Tracheal epithelial cell (primary cell): ENCODE measurements around the gene RAMP2. TPM values are rescaled to one million over a fixed set of nuclear protein-coding genes. Genes with fewer than 3 reads are reported as not detected.

ENCODE experiments used
- total RNA-seq: library from RNA; depleted of rRNA; stranded (reverse); fragments of >200 nt; gene quantifications from 2 replicates; pipeline ENCODE4 v1.2.1, GENCODE V29; 2014

RAMP2 gene, protein sequence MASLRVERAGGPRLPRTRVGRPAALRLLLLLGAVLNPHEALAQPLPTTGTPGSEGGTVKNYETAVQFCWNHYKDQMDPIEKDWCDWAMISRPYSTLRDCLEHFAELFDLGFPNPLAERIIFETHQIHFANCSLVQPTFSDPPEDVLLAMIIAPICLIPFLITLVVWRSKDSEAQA
- total RNA-seq, result not detected in 2 replicates

DNA sequence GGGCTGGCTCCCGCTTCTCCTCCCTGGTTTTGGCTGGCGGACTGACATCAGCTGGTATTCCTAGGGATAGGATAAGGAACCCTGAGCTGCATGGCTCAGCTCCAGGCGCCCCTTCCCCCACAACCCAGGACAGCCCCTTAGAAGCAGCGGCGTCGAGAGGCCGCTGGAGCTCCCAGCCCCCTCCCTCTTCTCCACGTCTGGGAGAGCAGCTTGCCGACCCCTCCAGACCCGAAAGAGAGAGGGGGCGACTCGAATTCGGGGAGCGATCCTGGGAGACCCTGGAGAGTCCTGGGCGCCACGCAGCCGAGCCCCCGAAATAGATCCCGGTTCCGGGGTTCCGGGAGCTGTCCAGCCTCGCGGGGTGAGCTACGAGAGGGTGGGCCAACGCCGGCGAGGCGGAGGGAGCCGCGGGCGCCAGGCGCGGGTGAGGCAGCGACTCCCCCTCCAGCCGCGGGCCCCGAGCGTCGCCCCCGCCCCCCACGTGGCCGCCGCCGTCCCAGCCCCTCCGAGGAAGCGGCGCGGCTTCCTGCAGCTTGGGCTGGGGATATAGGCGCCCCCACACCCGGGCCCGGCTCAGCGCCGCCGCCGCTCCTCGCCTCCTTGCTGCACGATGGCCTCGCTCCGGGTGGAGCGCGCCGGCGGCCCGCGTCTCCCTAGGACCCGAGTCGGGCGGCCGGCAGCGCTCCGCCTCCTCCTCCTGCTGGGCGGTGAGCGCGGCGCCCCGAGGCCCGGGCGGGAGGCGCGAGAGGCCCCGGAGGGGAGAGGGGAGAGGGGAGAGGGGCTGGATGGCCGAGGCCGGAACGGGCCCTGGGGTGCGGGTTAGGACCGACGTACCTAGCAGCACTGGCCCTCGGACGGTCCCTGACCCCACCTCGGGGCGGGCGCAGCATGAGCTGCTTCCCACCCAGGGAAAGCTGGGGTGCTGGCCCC lies at the start of gene RAMP2:
RAMP2 (plus strand) TSS at position 576 of the 930 bp plus-strand sequence; CDS start at position 611, 35 bp downstream.

DNA sequence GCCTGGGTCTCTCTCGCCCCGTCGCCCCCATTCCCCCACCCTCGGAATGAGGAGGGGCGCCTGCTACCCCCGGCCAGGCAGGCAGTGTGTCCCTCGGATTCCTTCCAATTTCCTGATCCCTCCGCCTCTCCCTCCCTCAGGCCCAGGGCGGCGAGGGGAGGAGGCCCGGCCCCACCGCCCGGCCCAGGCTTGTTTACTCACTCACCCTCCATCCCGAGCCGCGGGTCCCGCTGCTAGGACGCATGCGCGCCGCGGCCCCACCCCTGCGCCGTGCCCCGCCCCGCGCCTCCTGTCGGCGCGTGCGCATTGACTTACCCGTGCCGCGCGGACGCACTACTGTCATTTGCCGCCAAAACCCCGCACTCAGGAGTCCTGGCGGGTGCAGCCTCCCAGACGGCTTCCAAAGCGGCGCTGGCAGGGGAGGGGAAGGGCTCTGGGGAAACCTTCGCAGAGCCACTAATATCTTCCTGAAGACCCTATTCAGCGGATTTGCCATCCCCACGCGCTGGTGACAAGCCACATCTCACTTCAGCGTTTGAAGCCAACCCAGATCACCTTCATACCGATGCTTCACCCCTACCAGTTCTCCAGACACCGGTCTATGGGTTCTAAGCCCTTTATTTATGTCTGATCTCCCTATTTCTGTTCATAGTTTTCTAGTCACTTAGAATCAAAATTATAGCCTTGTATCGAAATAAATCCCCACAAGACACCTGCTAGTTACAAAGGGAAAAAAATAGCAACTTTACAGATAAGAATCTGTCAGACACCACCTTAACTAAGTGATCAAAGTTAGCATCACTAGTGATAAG lies 16.0 kb upstream of the RAMP2 start, which contains the start of gene EZH1:
EZH1 (minus strand) TSS at position 235 of the 812 bp plus-strand sequence. CDS start 16,099 bp downstream, outside the sequence.

DNA sequence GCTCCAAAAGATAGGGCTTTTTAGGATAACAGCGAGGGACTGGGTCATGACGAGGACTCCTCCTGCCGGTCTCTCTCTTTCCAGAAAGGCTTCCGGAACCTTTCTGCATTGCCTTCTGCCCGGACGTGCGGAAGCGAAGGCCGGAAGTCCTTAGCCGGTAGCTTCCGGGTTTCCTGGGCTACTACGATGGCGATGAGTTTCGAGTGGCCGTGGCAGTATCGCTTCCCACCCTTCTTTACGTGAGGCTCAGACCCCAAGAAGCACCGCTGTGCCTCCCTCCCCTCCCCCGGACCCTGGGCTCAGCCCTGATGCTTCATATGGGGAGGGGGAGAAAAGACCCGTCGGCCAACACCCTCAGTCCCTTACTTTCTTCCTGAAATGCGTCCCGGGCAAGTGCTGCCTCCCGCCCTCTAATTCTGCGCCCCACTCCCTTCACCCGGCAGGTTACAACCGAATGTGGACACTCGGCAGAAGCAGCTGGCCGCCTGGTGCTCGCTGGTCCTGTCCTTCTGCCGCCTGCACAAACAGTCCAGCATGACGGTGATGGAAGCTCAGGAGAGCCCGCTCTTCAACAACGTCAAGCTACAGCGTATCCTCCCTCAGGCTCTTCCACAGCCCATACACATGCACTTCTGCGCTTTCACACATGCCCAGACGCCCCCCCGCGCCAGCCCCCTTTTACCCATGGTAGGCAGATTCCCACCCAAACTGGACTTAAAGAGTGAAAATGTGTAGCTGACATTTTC lies 12.4 kb downstream of the RAMP2 start, which contains the start of gene VPS25:
VPS25 (plus strand) TSS at position 160 of the 746 bp plus-strand sequence; CDS start at position 187, 27 bp downstream.

DNA sequence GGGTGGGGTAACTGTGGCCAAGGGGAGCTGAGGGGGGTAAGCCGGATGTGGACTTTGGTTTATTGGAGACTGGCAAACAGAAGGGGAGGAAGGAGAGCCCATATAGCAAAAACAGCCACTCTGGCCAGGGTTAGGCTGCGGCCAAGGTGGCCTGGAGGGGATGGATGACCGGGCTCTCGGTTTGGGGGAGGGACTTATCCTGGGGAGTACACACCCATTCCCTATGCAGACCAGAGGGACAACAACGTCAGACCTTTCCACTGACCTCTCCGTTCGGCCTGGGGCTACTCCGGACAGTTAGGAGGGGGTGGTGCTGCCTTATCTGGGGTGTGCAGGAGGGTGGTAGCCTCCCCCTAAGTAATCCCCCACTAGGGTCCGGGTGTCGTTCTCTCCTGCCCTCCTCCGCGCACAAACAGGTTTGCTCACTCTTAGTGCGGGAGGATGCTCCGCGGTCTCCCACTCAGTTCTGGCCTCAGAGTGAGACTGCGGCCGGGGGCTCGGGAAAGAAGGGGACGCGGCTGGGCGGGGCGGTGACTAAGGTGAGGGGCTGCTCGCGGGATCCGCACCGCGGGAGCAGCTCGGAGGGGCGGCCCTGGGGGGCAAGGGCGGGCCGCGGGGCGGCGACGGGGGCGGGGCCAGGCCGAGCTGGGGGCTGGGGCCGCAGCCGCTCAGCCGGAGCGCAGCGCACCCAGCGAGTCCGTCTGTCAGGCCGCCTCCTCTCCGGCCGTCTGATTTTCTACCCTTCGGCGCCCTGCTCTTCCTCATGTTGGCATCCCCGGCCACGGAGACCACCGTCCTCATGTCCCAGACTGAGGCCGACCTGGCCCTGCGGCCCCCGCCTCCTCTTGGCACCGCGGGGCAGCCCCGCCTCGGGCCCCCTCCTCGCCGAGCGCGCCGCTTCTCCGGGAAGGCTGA lies 19.2 kb downstream of the RAMP2 start, which contains the start of gene WNK4:
WNK4 (plus strand) TSS at position 675 of the 915 bp plus-strand sequence; CDS start at position 764, 89 bp downstream.

DNA sequence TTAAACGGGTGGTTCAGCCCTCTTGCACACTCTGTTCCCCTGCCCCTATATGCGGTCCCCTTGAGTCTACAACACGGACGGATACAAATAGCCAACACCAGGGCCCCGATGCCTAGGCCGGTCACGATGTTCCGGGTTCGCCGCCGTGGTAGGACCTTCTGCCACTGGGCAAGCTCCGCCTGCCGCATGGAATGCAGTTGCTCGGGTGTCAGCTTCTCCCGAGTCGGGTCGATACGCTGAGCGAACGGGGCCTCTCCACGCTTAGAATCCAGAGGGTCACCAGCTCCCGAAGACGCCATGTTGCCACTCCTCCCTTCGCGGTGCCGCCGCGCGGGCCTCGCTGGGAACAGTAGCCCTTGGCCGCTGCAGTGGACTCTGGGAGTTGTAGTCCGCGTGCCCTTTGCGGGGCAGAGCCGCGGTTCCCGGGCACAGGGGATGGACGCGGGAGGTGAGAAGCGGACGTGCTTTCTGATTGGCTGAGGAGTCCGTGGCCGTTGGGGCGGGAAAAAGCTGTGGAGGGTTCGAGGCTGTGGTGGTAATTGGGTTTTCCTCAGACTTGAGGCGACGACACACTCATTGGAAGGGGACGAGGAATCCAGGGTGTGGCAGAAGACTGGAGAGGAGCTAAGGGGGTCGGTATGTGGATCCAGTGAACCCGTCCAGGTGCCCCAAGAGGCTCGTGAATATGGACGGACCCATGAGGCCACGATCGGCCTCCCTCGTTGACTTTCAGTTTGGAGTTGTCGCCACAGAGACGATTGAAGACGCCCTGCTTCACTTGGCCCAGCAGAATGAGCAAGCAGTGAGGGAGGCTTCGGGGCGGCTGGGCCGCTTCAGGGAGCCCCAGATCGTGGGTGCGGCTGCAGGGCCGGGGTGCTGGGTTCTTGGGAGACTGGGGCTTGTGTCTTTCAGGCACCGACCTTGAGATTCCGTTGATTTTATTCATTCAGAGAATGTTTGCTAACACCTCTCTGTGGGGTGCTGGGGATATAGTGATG lies 37.7 kb downstream of the RAMP2 start, which contains the start of the genes CNTD1 and COA3:
CNTD1 (plus strand) TSS at position 479 of the 998 bp plus-strand sequence; CDS start at position 686, 207 bp downstream.
COA3 (minus strand) TSS at position 322 of the 998 bp plus-strand sequence; CDS start at position 299, 23 bp downstream.

Other genes with a start within 250 kb of the RAMP2 start
- gene NAGLU, start 225.0 kb upstream of the RAMP2 start, total RNA-seq, result 18.5 and 18.6 TPM in 2 replicates
- gene HSD17B1, start 208.3 kb upstream of the RAMP2 start, total RNA-seq, result 8.5 and 19.5 TPM in 2 replicates
- 13.7 and 14.9 TPM in 2 replicates for gene COASY, start 199.1 kb upstream of the RAMP2 start, total RNA-seq
- gene MLX, start 194.1 kb upstream of the RAMP2 start, total RNA-seq, result 30.3 and 32.0 TPM in 2 replicates
- 1.1 and 1.9 TPM in 2 replicates for gene PSMC3IP, start 183.5 kb upstream of the RAMP2 start, total RNA-seq
- gene RETREG3, start 151.9 kb upstream of the RAMP2 start, total RNA-seq, result 73.3 and 85.5 TPM in 2 replicates
- 15.6 and 31.1 TPM in 2 replicates for gene TUBG1, start 151.5 kb upstream of the RAMP2 start, total RNA-seq
- 4.8 and 7.2 TPM in 2 replicates for gene TUBG2, start 101.9 kb upstream of the RAMP2 start, total RNA-seq
- gene PLEKHH3, start 84.2 kb upstream of the RAMP2 start, total RNA-seq, result 15.7 and 33.5 TPM in 2 replicates
- 0.21 and 2.9 TPM in 2 replicates for gene CCR10, start 79.4 kb upstream of the RAMP2 start, total RNA-seq
- gene CNTNAP1, start 78.7 kb upstream of the RAMP2 start, total RNA-seq, result under 0.01 and 2.2 TPM in 2 replicates
- gene EZH1, start 16.2 kb upstream of the RAMP2 start, total RNA-seq, result 8.9 and 12.1 TPM in 2 replicates
- gene VPS25, start 12.2 kb downstream of the RAMP2 start, total RNA-seq, result 66.1 and 83.6 TPM in 2 replicates
- 0.96 TPM in 1 of 2 replicates, not detected in the other for gene WNK4, start 19.4 kb downstream of the RAMP2 start, total RNA-seq
- 71.3 and 76.9 TPM in 2 replicates for gene COA3, start 37.5 kb downstream of the RAMP2 start, total RNA-seq
- gene CNTD1, start 37.6 kb downstream of the RAMP2 start, total RNA-seq, result not detected in 2 replicates
- gene BECN1, start 63.1 kb downstream of the RAMP2 start, total RNA-seq, result 113 and 117 TPM in 2 replicates
- 65.2 and 83.6 TPM in 2 replicates for gene PSME3, start 72.2 kb downstream of the RAMP2 start, total RNA-seq
- 0.96 and 1.5 TPM in 2 replicates for gene AOC2, start 83.4 kb downstream of the RAMP2 start, total RNA-seq
- gene AOC3, start 90.0 kb downstream of the RAMP2 start, total RNA-seq, result under 0.01 and 0.24 TPM in 2 replicates
- gene G6PC1, start 139.6 kb downstream of the RAMP2 start, total RNA-seq, result under 0.01 TPM in 1 of 2 replicates, not detected in the other
- gene AARSD1, start 203.2 kb downstream of the RAMP2 start, total RNA-seq, result 11.9 and 14.0 TPM in 2 replicates
- 0.21 and 0.24 TPM in 2 replicates for gene PTGES3L, start 218.9 kb downstream of the RAMP2 start, total RNA-seq
- 8.7 and 9.4 TPM in 2 replicates for gene RUNDC1, start 219.3 kb downstream of the RAMP2 start, total RNA-seq
- 1,542 and 1,825 TPM in 2 replicates for gene RPL27, start 237.2 kb downstream of the RAMP2 start, total RNA-seq
- gene IFI35, start 245.6 kb downstream of the RAMP2 start, total RNA-seq, result 2.1 and 10.4 TPM in 2 replicates